ENCODE data around the gene POLE4.

DNA sequence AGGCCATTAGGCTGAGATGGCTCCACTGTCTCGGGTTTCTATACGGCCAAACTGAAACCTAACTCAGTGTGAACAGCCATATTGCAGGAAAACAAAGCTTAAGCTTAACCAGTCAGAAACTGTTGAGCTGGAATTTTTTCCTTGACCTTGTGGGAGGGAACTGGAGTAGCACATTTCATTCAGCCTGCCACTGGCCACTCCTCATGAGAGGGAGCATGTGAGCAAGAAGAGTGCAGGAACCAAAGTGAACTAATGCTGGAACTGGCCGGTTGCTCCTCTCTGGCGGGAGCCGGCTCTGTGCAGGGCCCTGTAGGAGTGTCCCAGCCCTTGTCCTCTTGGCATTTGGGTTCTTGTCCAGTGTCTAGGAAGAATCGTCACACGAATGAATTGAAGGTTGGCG lies 5.9 kb upstream of the POLE4 start:
- TF ChIP-seq CTCF (IDR thresholded peaks at IDR 0.05), result no peak
- TF ChIP-seq EZH2 (IDR thresholded peaks at IDR 0.05; ENCODE audit: borderline replicate concordance, insufficient read depth, low read depth, low read length, poor library complexity, severe bottlenecking), result no peak

Data from B cell (primary cell).